Stimulated activated CD4-positive, alpha-beta T cell treated with anti-CD3 and anti-CD28 coated beads, Interleukin-12 subunit alpha, Interleukin-12 subunit beta, amount 100 ng/mL, for 4 hours (primary cell): ENCODE data around the gene KRTAP16-1.
A peak's percentile ranks its signal among the peaks of the same experiment; 100 is the strongest.

Experiments used
- DNase-seq: peaks from one replicate; pipeline ENCODE4 v3.0.0-alpha.2; 2020

Gene KRTAP16-1

DNA sequence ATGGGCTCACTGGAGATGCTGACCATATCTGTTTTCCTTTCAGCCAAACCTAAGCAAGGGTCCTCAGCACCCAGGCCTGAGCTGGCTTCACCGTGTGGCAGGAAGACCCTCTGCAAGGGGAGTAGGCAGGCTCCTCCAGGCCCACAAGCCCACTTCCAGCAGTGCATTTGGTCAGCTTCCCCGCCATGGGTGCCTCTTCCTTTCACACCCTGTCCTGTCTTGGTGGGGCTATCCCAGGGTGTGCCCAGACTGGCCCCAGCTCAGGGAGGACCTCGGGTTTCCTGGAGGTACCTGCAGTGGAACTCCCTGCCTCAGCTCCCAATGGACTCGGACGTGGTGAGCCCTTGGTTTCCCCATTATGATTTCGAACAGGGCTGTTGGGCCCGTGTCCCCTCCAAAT, 19.1 kb upstream of the KRTAP16-1 start:
- DNase-seq: no peak

- no peak for DNase-seq
Observed at GRCh38 chr17:41327411-41328120, 18.5 kb upstream of the KRTAP16-1 start.

- no peak for DNase-seq
Observed at GRCh38 chr17:41326173-41327145, 17.4 kb upstream of the KRTAP16-1 start.

DNA sequence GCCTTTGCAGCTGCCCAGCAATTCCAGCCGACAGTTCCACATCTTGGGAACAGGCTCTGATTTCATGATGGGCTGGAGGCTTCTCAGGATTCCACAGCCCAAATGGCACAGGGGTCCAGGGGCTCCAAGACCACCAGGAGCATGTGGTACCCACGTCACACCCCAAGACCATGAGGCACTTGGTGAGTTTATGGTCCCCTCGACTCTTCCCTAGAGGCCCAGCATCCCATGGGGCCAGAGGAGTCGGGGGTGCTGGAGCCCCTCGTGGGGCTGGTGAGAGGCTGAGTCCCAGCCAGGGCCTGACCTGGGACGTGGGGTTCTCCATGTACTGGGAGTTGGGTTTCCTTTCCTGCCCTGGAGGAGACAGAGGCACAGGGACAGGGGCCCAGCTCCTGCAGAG, 16.5 kb upstream of the KRTAP16-1 start:
- no peak for DNase-seq

DNA sequence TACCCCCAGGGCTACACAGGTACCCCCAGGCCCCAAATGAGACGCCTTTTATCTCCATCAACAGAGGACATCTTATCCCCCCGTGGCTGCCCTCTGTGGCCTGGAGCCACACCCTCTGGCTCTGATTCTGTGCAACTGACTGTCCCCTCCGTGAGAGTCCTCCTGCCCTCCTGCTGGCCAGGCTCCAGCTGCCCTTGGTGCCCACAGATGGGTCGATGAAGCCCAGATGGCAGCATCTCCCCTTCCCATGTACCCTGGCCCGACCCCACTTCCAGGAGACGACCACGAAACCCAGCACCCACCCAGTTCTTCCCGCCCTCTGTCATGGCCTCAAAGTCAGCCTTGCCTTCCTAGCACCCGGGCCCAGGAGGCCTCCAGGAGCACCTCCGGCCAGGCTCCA, 16.0 kb upstream of the KRTAP16-1 start:
- DNase-seq: no peak

- no peak for DNase-seq
Observed at GRCh38 chr17:41324180-41325075, 15.3 kb upstream of the KRTAP16-1 start.

DNA sequence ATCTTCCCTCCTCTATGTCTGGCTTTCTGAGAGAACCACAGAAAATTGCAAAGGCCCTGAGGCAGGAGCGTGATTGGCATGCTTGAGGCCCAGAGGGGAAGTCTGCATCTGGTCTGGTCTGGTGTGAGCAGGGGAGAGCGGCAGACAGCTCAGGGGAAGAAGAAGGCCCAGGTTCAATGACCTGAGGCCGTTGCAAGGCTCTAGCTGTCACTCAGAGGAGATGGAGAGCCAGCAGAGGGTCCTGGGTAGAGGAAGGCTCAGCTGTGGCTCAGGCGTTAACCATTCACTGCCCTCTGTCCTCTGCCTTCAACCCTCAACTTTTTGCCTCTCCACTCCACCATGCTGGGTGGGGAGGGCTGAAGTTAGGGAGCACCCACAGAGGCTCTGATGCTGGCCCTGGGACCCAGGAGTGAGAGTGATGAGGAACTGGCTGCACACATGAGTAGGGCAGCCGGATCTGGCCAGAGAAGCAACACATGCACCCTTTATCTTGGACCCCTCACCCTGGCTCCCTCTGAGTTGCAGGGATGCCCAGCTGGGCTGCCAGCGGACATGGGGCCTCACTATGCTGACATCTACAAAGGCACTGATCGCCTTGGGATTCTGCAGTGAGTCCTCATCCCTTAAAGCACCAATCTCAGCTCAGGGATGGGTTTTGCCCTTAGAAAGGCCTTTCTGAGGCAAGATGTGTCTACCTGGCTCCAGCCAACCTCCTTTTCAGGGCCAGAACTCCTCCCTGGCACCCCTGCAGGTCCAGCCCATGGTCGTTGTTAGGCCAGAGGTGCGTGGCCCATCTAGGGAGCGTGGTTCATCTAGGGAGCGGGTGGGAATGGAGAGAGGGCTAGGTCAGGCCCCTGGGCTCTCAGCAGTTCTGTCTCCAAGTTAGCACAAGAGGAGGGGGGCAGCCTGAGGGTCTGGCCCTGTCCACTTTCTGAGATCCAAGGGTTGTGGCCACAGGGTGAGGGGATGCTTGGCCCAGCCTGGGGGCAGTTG, 14.1 kb upstream of the KRTAP16-1 start:
- DNase-seq: no peak

DNA sequence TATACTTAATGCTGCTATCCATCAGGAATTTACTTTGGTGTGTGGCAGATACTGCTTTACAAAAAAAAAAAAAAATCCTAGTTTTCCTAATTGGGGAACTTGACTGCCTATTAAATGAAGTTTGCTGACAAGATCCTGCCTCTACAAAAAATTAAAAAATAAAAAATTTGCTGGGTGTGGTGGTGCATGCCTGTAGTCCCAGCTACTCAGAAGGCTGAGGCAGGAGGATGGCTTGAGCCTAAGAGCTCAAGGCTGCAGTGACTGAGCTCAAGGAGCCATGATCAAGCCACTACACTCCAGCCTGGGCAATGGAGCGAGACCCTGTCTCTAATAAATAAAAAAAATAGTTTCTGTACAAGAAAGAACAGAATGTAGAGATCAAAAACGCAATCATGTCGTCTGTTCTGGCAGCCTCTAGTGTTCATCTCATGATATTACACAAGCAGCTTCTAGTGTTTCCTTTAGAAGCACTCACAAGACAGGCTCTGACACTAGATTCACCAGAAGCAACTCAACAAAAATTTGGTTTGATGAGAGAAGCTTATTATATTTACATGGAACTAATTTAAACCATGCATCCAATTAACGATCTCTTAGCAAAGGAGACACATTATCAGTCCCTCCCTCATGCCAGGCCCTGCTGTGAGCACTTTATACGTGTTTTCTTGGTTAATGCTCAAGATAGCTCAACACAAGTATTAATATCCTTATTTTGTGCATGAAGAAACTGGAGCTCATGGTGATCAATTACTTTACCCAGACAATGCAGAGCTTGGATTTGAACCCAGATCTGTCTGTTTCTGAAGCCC, 13.2 kb upstream of the KRTAP16-1 start:
- DNase-seq: no peak

DNA sequence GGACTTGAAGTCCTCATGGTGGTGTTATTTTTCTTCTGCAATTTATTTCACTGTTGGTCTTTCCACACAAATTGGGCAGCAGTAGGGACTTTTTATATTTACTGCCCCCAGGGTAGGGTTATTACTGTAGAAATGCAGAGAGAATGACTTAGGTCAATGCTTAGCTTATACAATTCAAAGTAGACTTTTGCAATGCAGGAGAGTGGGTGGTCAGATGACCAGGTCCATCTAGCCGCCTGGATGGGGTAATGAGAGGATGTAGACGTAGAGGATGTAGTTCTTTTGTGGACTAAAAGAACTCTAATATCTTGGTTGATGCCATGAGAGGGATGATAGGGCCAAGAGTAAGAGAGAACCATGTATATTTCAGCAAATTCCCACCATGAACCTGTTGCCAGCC, 9.1 kb upstream of the KRTAP16-1 start:
- no peak for DNase-seq

DNA sequence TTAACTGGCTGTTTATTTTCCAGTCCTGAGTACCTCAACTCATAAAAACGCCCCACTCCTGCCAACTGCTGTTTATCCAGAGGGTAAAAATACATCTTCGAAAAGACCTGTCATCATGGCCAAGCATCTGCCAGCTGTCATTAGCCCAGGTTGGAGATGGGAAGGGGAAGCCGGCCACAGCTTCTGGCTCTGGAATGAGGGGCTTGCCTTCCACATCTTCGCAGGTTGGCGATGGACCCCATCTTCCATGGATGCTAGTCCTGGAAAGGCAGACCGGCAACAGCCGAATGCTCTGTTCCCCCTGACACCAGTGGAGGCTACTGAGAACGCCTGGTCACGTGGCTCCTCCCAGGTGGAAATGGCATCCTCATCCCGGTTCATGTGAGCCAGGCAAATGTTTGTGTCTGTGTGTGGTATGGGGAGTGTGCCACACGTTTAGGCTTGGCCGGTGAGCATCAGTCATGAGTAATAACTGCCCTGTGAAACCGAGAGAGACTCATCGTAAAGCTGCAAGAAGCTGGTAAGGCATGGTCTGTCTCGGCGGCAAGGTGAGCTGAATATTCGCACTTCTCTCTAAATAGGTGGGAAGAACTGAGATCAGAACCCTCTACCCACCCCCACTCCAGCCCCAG, 6.8 kb upstream of the KRTAP16-1 start:
- no peak for DNase-seq

DNA sequence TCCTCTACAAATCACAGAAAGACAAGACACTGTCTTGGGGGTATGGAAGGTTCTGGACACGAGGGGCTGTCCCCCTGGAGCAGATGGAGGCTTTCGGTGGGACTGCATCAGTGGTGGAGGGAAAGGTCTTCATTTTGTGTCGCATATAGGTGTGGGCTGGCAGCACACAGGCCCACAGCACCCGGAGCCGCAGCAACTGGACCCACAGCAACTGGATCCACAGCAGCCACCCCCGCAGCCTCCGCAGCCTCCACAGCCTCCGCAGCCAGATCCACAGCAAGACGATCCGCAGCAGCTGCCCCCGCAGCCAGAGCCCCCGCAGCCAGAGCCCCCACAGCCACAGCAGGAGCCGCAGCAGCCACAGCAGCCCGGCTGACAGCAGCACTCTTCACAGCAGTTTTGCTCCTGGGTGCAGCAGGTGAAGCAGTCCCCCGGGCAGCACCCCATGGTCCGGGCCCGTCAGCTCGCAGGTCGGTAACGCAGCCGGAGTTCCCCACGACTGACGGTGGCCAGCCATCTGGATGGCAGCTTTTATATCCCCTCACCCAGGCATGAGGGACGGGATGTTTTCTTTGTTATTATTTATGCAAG, 6.2 kb upstream of the KRTAP16-1 start, which contains the start of gene KRTAP17-1:
TSS of gene KRTAP17-1 (minus strand) at position 507 of the 591 bp plus-strand sequence. CDS start at position 447, 60 bp downstream.
- DNase-seq: no peak

DNA sequence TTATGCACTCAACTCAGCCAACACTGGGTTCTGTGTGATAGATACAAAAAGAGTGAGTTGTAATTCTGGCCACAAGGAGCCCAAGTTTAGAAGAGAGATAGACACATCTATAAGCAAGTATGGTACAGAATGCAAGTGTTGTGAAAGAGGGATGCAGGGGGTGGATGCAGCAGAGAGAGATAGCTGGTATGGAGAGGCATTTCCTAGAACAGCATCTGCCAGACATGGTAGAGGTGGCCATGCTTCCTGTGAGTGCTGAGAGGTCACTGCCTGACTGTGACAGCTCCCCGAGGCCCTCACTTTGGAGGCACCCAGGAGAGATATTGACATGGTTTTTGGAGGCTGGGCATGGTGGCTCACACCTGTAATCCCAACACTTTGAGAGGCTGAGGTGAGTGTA, 2.0 kb upstream of the KRTAP16-1 start:
- no peak for DNase-seq

- DNase-seq: peak; percentile 32
Observed at GRCh38 chr17:41308251-41308917, 725 bp downstream of the KRTAP16-1 start.

DNA sequence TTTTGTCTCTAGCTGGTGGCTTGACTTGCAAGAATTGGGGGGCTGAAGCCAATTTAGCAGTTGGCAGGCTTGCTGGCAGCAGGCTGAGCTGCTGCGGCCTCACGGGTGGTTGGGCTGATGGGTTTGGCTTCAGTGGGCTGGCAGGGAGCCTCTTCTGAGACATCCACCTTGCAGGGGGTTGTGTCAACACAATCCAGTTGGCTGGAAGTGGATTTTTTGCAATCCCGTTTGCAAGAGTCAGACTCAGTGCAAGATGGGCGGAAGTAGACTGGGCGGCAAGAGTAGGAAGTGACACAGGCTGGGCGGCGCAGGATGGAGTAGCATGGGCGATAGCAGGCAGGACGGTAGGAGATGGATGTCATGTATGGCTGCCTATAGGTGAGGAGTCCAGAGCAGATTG, 1.5 kb downstream of the KRTAP16-1 start:
- DNase-seq: no peak

GRCh38 chr17:41304091-41304490, 5.0 kb downstream of the KRTAP16-1 start:
- no peak for DNase-seq

GRCh38 chr17:41302981-41303380, 6.1 kb downstream of the KRTAP16-1 start:
- DNase-seq: no peak

DNA sequence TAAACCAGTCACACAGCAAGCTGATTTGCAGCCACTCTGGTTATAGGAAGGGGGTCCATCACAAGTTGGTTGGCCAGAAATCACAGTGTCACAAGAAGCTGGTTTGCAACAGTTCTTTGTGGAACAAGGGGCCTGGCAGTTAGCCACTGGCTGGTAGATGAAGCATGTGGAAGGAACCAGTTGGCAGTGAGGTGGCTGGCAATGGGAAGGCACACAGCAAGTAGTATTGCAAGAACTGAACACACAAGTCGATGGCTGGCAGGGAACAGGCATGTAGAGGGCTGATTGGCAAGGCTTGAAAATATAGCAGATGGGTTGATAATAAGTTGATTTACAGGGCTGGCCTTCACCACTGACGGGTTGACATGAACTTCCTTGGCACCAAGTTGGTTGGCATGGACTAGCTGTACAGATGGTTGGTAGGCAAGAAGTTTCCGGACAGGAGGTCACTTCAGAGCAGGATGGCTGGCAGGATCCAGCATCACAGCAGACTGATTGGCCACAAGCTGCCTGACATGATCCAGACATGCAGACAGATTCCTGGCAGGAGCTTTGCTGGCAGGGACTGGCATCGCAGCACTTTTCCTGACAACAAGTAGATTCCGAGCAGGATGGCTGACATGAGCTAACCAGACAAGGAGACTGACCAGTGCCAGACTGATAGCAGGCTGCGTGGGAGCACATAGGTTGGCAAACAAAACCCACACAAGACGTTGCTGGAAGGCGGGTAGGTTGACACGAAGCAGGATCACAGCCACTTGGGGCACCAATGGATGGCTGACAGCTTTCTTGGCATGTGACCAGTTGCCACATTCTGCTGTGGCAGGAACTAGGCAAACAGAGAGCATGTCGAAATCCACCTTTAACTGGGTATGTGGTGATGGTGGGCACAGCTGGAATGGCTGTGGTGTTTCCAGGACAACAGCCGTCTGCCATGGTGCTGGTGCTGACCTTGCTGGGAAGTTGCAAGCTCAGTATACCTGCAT, 6.9 kb downstream of the KRTAP16-1 start, which contains the start of gene KRTAP29-1:
TSS of gene KRTAP29-1 (minus strand) at position 936 of the 986 bp plus-strand sequence. CDS start at position 936, 0 bp downstream.
- no peak for DNase-seq
